Panc1 (cell line): Measurements from ENCODE around the gene SUSD6. TPM values are rescaled to one million over a fixed set of nuclear protein-coding genes. Genes with fewer than 3 reads are reported as not detected.
A peak's percentile ranks its signal among the peaks of the same experiment; 100 is the strongest.

Experiments used
- ATAC-seq: fragments of 200-7000 bp; cut with Tn5 transposase; 2 replicates; pipeline ENCODE4 v1.9.1; 2020; ENCODE audit warnings: mild to moderate bottlenecking, moderate library complexity
- BruUV-seq: library from RNA; stranded (reverse); fragments of 400-500 nt; replicated peaks from 2 replicates; lab custom pipeline; 2021; lab: Mats Ljungman, UMichigan
- CTCF ChIA-PET: fragments of 300-600 bp; sonication (Branson Sonifier 250); formaldehyde crosslinking; loops from one replicate; lab custom pipeline; 2022; ENCODE audit warnings: antibody characterized with exemption; lab: Charles Lee
- POLR2A ChIA-PET: fragments of 300-600 bp; sonication (Branson Sonifier 250); formaldehyde crosslinking; loops from one replicate; lab custom pipeline; 2022; ENCODE audit warnings: antibody characterized with exemption; lab: Charles Lee
- DNase-seq: peaks from one replicate; pipeline ENCODE4 v3.0.0-alpha.2; 2010; ENCODE audit warnings: low read depth, low spot score
- H3K27ac ChIP-seq: 2 replicates; pipeline ENCODE4 v1.5.1; 2011; ENCODE audit warnings: mild to moderate bottlenecking, low read length, inconsistent platforms
- H3K27me3 ChIP-seq: fragments of 200-500 bp; sonication (Bioruptor generic); 2 replicates; pipeline ENCODE4 v1.6.0; 2014; ENCODE audit warnings: low read length, inconsistent platforms; ENCODE audit not compliant: control insufficient read depth, insufficient read depth
- H3K36me3 ChIP-seq: fragments of 200-500 bp; sonication (Bioruptor generic); 2 replicates; pipeline ENCODE4 v1.5.1; 2014; ENCODE audit warnings: inconsistent platforms, mild to moderate bottlenecking, low read length, moderate library complexity; ENCODE audit not compliant: control insufficient read depth, insufficient read depth
- H3K4me1 ChIP-seq: 2 replicates; pipeline ENCODE4 v1.5.1; 2011; ENCODE audit warnings: inconsistent platforms, mild to moderate bottlenecking, low read length, moderate library complexity; ENCODE audit not compliant: control insufficient read depth, insufficient read depth
- H3K4me3 ChIP-seq, 2 experiments: 2 replicates each; pipeline ENCODE4 v1.5.1; 2011 to 2012; ENCODE audit warnings: low read depth in 2 of 2, low read length in 2 of 2, mild to moderate bottlenecking in 2 of 2, inconsistent platforms in 1 of 2, moderate library complexity in 1 of 2
- H3K9me3 ChIP-seq: fragments of 200-500 bp; sonication (Bioruptor generic); 2 replicates; pipeline ENCODE4 v1.5.1; 2014; ENCODE audit warnings: low read depth, mild to moderate bottlenecking, inconsistent platforms, low read length, moderate library complexity; ENCODE audit not compliant: control insufficient read depth, insufficient read depth
- POLR2AphosphoS5 ChIP-seq: IDR thresholded peaks from 2 replicates; pipeline ENCODE4 v1.6.1; 2012; ENCODE audit warnings: mild to moderate bottlenecking, low read depth, low read length, moderate library complexity
- SIN3A ChIP-seq: IDR thresholded peaks from 2 replicates; pipeline ENCODE4 v1.6.1; 2012; ENCODE audit warnings: low read depth, mild to moderate bottlenecking, low read length, moderate library complexity, borderline replicate concordance; ENCODE audit not compliant: insufficient read depth
- TCF7L2 ChIP-seq: IDR thresholded peaks from 2 replicates; pipeline ENCODE4 v1.6.1; 2011; ENCODE audit warnings: mild to moderate bottlenecking, low read depth, low read length, inconsistent platforms
- in situ Hi-C: cut with HindIII; loops from 2 replicates; pipeline ENCODE4 v1.10.0; 2016; ENCODE audit warnings: low sequenced_read_pairs, low pct_unique_long_range_greater_than_20kb
- intact Hi-C: fragments of 100-400 bp; cut with micrococcal nuclease; formaldehyde crosslinking; loops from one replicate; pipeline ENCODE4 v1.10.0; 2022; ENCODE audit not compliant: unreplicated experiment
- total RNA-seq: library from RNA; stranded (reverse); gene quantifications from one replicate; pipeline ENCODE4 v1.2.1, GENCODE V29; 2021; ENCODE audit not compliant: unreplicated experiment
- TF ChIP-seq, protein P1 (sequence below): fragments of 450-650 bp; IDR thresholded peaks from 2 replicates; pipeline ENCODE4 v1.5.1; 2017; ENCODE audit warnings: mild to moderate bottlenecking
- TF ChIP-seq, protein P2 (sequence below), 2 experiments: IDR thresholded peaks; 2 replicates each; pipeline ENCODE4 v1.6.1; 2011 to 2012; ENCODE audit warnings: low read depth in 2 of 2, control low read depth in 1 of 2, low read length in 1 of 2, mild to moderate bottlenecking in 1 of 2, moderate library complexity in 1 of 2; ENCODE audit not compliant: insufficient read depth in 1 of 2

The SUSD6 gene
- total RNA-seq, 1 experiment from 2014 or later: 10.9 TPM

- peak; percentile 79 for ATAC-seq
- peaks cover 2% of the 10 kb centered on the region; the same call in 1 of the 2 replicates for H3K27me3 ChIP-seq
- intact Hi-C loops: loop anchor here (5.0 kb wide), 1 partner anchor 37 kb away; no protein-coding TSS in a partner anchor
- DNase-seq: peak; percentile 15
- peak within 1 kb of the TSS; percentile 24 to 34 for H3K4me3 ChIP-seq
- TF ChIP-seq, protein P1, sequence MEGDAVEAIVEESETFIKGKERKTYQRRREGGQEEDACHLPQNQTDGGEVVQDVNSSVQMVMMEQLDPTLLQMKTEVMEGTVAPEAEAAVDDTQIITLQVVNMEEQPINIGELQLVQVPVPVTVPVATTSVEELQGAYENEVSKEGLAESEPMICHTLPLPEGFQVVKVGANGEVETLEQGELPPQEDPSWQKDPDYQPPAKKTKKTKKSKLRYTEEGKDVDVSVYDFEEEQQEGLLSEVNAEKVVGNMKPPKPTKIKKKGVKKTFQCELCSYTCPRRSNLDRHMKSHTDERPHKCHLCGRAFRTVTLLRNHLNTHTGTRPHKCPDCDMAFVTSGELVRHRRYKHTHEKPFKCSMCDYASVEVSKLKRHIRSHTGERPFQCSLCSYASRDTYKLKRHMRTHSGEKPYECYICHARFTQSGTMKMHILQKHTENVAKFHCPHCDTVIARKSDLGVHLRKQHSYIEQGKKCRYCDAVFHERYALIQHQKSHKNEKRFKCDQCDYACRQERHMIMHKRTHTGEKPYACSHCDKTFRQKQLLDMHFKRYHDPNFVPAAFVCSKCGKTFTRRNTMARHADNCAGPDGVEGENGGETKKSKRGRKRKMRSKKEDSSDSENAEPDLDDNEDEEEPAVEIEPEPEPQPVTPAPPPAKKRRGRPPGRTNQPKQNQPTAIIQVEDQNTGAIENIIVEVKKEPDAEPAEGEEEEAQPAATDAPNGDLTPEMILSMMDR: peak; percentile 88
- TF ChIP-seq POLR2AphosphoS5: no peak
- TF ChIP-seq TCF7L2: no peak
- H3K9me3 ChIP-seq: no peaks in the 10 kb centered on the region
- no peak within 1 kb of the TSS for H3K27ac ChIP-seq
- no TSS peak for BruUV-seq
- in situ Hi-C loops: no loop called here
- H3K36me3 ChIP-seq: no peaks in the 10 kb centered on the region
- ChIA-PET CTCF (interaction anchor here (0.6 to 1.0 kb wide), 6 partner anchors 30 to 1678 kb away, joined by 3 to 6 read pairs (median 3); partner anchors contain the start of gene SUSD6), POLR2A (no interaction called here)
- H3K4me1 ChIP-seq: no peaks in the 10 kb centered on the region
These were observed 37.0 kb upstream of the SUSD6 start, which contains the start of gene CCDC177 for GRCh38 chr14:69574263-69574953. CCDC177 (minus strand) TSS chr14:69574871; CDS start chr14:69573622, 1,249 bp downstream.

GRCh38 chr14:69574954-69575295 lies 36.5 kb upstream of the SUSD6 start:
- Histone ChIP-seq H3K9me3 (no peaks in the 10 kb centered on the region), H3K4me3 (peak overlapping the region; percentile 24 to 34; a peak in 2 of 4 replicates), H3K27ac (no peak overlapping the region), H3K27me3 (peaks cover 2% of the 10 kb centered on the region; the same call in 1 of the 2 replicates), H3K4me1 (no peaks in the 10 kb centered on the region), H3K36me3 (no peaks in the 10 kb centered on the region)
- no peak for TF ChIP-seq SIN3A
- TF ChIP-seq, protein P1: peak; percentile 60
- in situ Hi-C loops: no loop called here
- DNase-seq: no peak
- intact Hi-C loops: loop anchor here (5.0 kb wide), 1 partner anchor 38 kb away; no protein-coding TSS in a partner anchor
- POLR2A ChIA-PET: no interaction called here
- ATAC-seq: no peak
- CTCF ChIA-PET: interaction anchor here (0.7 to 1.0 kb wide), 5 partner anchors 32 to 1678 kb away, joined by 3 to 6 read pairs (median 3); partner anchors contain the start of gene SUSD6
- BruUV-seq: no TSS peak

DNA sequence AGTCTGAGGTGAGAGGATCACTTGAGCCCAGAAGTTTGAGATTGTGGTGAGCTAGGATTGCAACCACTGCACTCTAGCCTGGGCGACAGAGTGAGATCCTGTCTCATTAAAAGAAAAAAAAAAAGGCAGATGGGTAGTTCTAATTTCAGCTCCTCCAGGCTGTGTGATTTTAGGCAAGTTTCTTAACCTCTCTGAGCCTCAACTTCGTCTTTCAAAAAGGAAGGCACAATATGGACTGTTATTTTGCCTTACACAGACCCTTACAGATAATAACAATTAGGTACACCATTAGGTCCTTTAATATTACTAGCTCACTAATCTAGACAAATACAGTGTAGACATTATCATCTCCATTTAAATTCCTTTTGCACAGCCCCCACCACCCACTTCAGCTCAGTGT lies 31.9 kb upstream of the SUSD6 start:
- intact Hi-C loops: no loop called here
- no peak for ATAC-seq

More for the DNA sequence above, 31.9 kb upstream of the SUSD6 start:
- H3K4me1 ChIP-seq: no peaks in the 10 kb centered on the region
- H3K36me3 ChIP-seq: no peaks in the 10 kb centered on the region
- no peak overlapping the region for H3K4me3 ChIP-seq
- H3K9me3 ChIP-seq: no peaks in the 10 kb centered on the region
- H3K27ac ChIP-seq: no peak overlapping the region
- in situ Hi-C loops: no loop called here
- ChIA-PET POLR2A (no interaction called here), CTCF (no interaction called here)
- BruUV-seq: no TSS peak
- DNase-seq: no peak
- 0 out of 2 replicates have a peak, but pooled peaks cover 2% of the 10 kb centered on the region for H3K27me3 ChIP-seq
- TF ChIP-seq, protein P2, sequence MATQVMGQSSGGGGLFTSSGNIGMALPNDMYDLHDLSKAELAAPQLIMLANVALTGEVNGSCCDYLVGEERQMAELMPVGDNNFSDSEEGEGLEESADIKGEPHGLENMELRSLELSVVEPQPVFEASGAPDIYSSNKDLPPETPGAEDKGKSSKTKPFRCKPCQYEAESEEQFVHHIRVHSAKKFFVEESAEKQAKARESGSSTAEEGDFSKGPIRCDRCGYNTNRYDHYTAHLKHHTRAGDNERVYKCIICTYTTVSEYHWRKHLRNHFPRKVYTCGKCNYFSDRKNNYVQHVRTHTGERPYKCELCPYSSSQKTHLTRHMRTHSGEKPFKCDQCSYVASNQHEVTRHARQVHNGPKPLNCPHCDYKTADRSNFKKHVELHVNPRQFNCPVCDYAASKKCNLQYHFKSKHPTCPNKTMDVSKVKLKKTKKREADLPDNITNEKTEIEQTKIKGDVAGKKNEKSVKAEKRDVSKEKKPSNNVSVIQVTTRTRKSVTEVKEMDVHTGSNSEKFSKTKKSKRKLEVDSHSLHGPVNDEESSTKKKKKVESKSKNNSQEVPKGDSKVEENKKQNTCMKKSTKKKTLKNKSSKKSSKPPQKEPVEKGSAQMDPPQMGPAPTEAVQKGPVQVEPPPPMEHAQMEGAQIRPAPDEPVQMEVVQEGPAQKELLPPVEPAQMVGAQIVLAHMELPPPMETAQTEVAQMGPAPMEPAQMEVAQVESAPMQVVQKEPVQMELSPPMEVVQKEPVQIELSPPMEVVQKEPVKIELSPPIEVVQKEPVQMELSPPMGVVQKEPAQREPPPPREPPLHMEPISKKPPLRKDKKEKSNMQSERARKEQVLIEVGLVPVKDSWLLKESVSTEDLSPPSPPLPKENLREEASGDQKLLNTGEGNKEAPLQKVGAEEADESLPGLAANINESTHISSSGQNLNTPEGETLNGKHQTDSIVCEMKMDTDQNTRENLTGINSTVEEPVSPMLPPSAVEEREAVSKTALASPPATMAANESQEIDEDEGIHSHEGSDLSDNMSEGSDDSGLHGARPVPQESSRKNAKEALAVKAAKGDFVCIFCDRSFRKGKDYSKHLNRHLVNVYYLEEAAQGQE (IDR thresholded peaks at IDR 0.05; ENCODE audit: insufficient read depth in 1 of 2, low read depth in 2 of 2, low read length in 1 of 2): no peak
- TF ChIP-seq SIN3A (no peak), TCF7L2 (no peak), POLR2AphosphoS5 (no peak)
- TF ChIP-seq, protein P1: no peak
